GM23248 (cell line): Measurements from ENCODE around the gene GNAS. TPM values are rescaled to one million over a fixed set of nuclear protein-coding genes. Genes with fewer than 3 reads are reported as not detected.

Source experiments
- DNase-seq: peaks from one replicate; pipeline ENCODE4 v3.0.0-alpha.2; 2015
- H2AFZ ChIP-seq: fragments of 200-600 bp; sonication (generic); 2 replicates; pipeline ENCODE4 v1.6.1; 2016; ENCODE audit warnings: antibody characterized with exemption
- H3F3A ChIP-seq: fragments of 200-600 bp; sonication (generic); 2 replicates; pipeline ENCODE4 v1.6.1; 2016; ENCODE audit warnings: mild to moderate bottlenecking, antibody characterized with exemption, mixed run types; ENCODE audit not compliant: insufficient read depth
- H3K27ac ChIP-seq: fragments of 200-600 bp; sonication (generic); 2 replicates; pipeline ENCODE4 v1.5.1; 2016; ENCODE audit warnings: mild to moderate bottlenecking
- H3K27me3 ChIP-seq: fragments of 200-600 bp; sonication (generic); replicated peaks from 2 replicates; pipeline ENCODE4 v1.6.1; 2016; ENCODE audit warnings: mild to moderate bottlenecking; ENCODE audit not compliant: insufficient read depth
- H3K36me3 ChIP-seq: fragments of 200-600 bp; sonication (generic); 2 replicates; pipeline ENCODE4 v1.6.1; 2016; ENCODE audit warnings: low read depth, mild to moderate bottlenecking
- H3K4me1 ChIP-seq: fragments of 200-600 bp; sonication (generic); 2 replicates; pipeline ENCODE4 v1.6.1; 2016; ENCODE audit warnings: mild to moderate bottlenecking; ENCODE audit not compliant: insufficient read depth
- H3K4me2 ChIP-seq: fragments of 200-600 bp; sonication (generic); one replicate; pipeline ENCODE4 v1.6.1; 2016; ENCODE audit warnings: mild to moderate bottlenecking; ENCODE audit not compliant: unreplicated experiment
- H3K4me3 ChIP-seq: fragments of 200-600 bp; sonication (generic); 2 replicates; pipeline ENCODE4 v1.5.1; 2016; ENCODE audit warnings: mild to moderate bottlenecking
- H3K79me2 ChIP-seq: fragments of 200-600 bp; sonication (generic); 2 replicates; pipeline ENCODE4 v1.6.1; 2016; ENCODE audit warnings: mild to moderate bottlenecking; ENCODE audit not compliant: insufficient read depth
- H3K9ac ChIP-seq: fragments of 200-600 bp; sonication (generic); 2 replicates; pipeline ENCODE4 v1.6.1; 2016; ENCODE audit warnings: mild to moderate bottlenecking
- H3K9me2 ChIP-seq: fragments of 200-600 bp; sonication (generic); 2 replicates; pipeline ENCODE4 v1.6.1; 2016; ENCODE audit warnings: mixed run types, mild to moderate bottlenecking, moderate library complexity; ENCODE audit not compliant: insufficient read depth
- H3K9me3 ChIP-seq: fragments of 200-600 bp; sonication (generic); one replicate; pipeline ENCODE4 v1.6.1; 2017; ENCODE audit warnings: low read depth
- H4K20me1 ChIP-seq: fragments of 200-600 bp; sonication (generic); 2 replicates; pipeline ENCODE4 v1.6.0; 2016; ENCODE audit not compliant: insufficient read depth
- EZH2 ChIP-seq: fragments of 200-600 bp; sonication (generic); IDR thresholded peaks from 2 replicates; pipeline ENCODE4 v1.6.1; 2018; ENCODE audit warnings: antibody characterized with exemption, mild to moderate bottlenecking; ENCODE audit not compliant: insufficient read depth, poor library complexity, severe bottlenecking
- EZH2phosphoT487 ChIP-seq: fragments of 200-600 bp; sonication (generic); IDR thresholded peaks from 2 replicates; pipeline ENCODE4 v1.6.1; 2018; ENCODE audit warnings: antibody characterized with exemption, moderate library complexity, mild to moderate bottlenecking, low read depth; ENCODE audit not compliant: insufficient read depth
- WGBS, 2 experiments: methylation state at CpG; one replicate each; pipeline ENCODE4 v1.1.6; 2015 to 2017; ENCODE audit warnings: low lambda C conversion rate in 2 of 2, low coverage in 1 of 2; ENCODE audit errors: missing lambda C conversion rate in 2 of 2; 5-methylcytosine and 5-hydroxymethylcytosine counted together
- in situ Hi-C: fragments of 300-500 bp; cut with MboI; formaldehyde crosslinking; loops from 2 replicates; pipeline ENCODE4 v1.15.0; 2020
- polyA plus RNA-seq: library from polyadenylated mRNA; unstranded; fragments of >200 nt; fragmentation: Nextera tagmentation; extraction: Ambion mirVana; gene quantifications from 2 replicates; pipeline ENCODE4 v1.2.1, GENCODE V29; 2016
- total RNA-seq: library from RNA; depleted of rRNA; stranded (reverse); fragments of >200 nt; shearing (Covaris generic); gene quantifications from 2 replicates; pipeline ENCODE4 v1.2.3, GENCODE V29; 2014

Gene GNAS
- total and polyA plus RNA-seq, 2 experiments from 2014 or later: 421 to 904 TPM

GRCh38 chr20:58868795-58869194 lies 16.3 kb downstream of the GNAS start:
- 62 to 68% methylated on average over 14 of the region's 14 CpGs for whole genome bisulfite sequencing, 2 experiments
- Histone ChIP-seq H4K20me1 (no peaks in the 10 kb centered on the region), H3K9me3 (no peaks in the 10 kb centered on the region), H3K4me2 (no peak overlapping the region), H3K4me1 (peaks cover 10% of the 10 kb centered on the region), H3K9me2 (no peaks in the 10 kb centered on the region), H2AFZ (no peak overlapping the region), H3F3A (peaks cover 15% of the 10 kb centered on the region; the same call in 1 of the 2 replicates), H3K36me3 (no peaks in the 10 kb centered on the region), H3K4me3 (no peak overlapping the region), H3K9ac (no peak overlapping the region), H3K27ac (no peak overlapping the region), H3K27me3 (no peaks in the 10 kb centered on the region), H3K79me2 (no peaks in the 10 kb centered on the region)
- no peak for DNase-seq
- in situ Hi-C loops: loop anchor here (25.0 kb wide), 1 partner anchor 594 kb away; no protein-coding TSS in a partner anchor
- no peak for TF ChIP-seq EZH2
- TF ChIP-seq EZH2phosphoT487: no peak

- Histone ChIP-seq H3K9ac (no peak overlapping the region), H3K4me1 (peaks cover 10% of the 10 kb centered on the region), H3K9me3 (no peaks in the 10 kb centered on the region), H3F3A (peaks cover 15% of the 10 kb centered on the region; the same call in 1 of the 2 replicates), H3K4me3 (no peak overlapping the region), H3K79me2 (no peaks in the 10 kb centered on the region), H3K9me2 (no peaks in the 10 kb centered on the region), H4K20me1 (no peaks in the 10 kb centered on the region), H3K27ac (no peak overlapping the region), H3K36me3 (no peaks in the 10 kb centered on the region), H3K27me3 (no peaks in the 10 kb centered on the region), H3K4me2 (no peak overlapping the region), H2AFZ (no peak overlapping the region)
- in situ Hi-C loops: loop anchor here (10.0 to 25.0 kb wide), 2 partner anchors 345 to 593 kb away; no protein-coding TSS in a partner anchor
- TF ChIP-seq EZH2phosphoT487 (no peak), EZH2 (no peak)
- DNase-seq: no peak
- 65 to 68% methylated on average over 7 of the region's 7 CpGs for WGBS, 2 experiments
Measured at GRCh38 chr20:58869662-58870227, 17.2 kb downstream of the GNAS start.

GRCh38 chr20:58870293-58871014 lies 17.9 kb downstream of the GNAS start:
- TF ChIP-seq EZH2phosphoT487 (no peak), EZH2 (no peak)
- H3K27me3 ChIP-seq: no peaks in the 10 kb centered on the region
- in situ Hi-C loops: loop anchor here (10.0 to 25.0 kb wide), 2 partner anchors 344 to 592 kb away; no protein-coding TSS in a partner anchor
- DNase-seq: peak; percentile 71
- H2AFZ ChIP-seq: no peak overlapping the region
- no peak overlapping the region for H3K27ac ChIP-seq
- H3K9me2 ChIP-seq: no peaks in the 10 kb centered on the region
- no peaks in the 10 kb centered on the region for H3K36me3 ChIP-seq
- no peak overlapping the region for H3K4me2 ChIP-seq
- H3K4me3 ChIP-seq: no peak overlapping the region
- 45 to 55% methylated on average over 7 of the region's 7 CpGs for WGBS, 2 experiments
- H3K79me2 ChIP-seq: no peaks in the 10 kb centered on the region
- no peaks in the 10 kb centered on the region for H4K20me1 ChIP-seq
- no peaks in the 10 kb centered on the region for H3K9me3 ChIP-seq
- H3K4me1 ChIP-seq: peaks cover 10% of the 10 kb centered on the region
- peaks cover 15% of the 10 kb centered on the region; the same call in 1 of the 2 replicates for H3F3A ChIP-seq
- H3K9ac ChIP-seq: no peak overlapping the region

- DNase-seq: no peak
- in situ Hi-C loops: loop anchor here (10.0 to 25.0 kb wide), 2 partner anchors 343 to 591 kb away; no protein-coding TSS in a partner anchor
Measured at GRCh38 chr20:58871533-58872102, 19.1 kb downstream of the GNAS start.

More at GRCh38 chr20:58871533-58872102, 19.1 kb downstream of the GNAS start:
- H4K20me1 ChIP-seq: no peaks in the 10 kb centered on the region
- WGBS, 2 experiments: 81 to 84% methylated on average over 8 of the region's 8 CpGs
- H3K4me2 ChIP-seq: no peak overlapping the region
- H3K27me3 ChIP-seq: no peaks in the 10 kb centered on the region
- peaks cover 10% of the 10 kb centered on the region for H3K4me1 ChIP-seq
- no peak overlapping the region for H3K9ac ChIP-seq
- TF ChIP-seq EZH2: no peak
- no peak for TF ChIP-seq EZH2phosphoT487
- H3F3A ChIP-seq: peaks cover 9% of the 10 kb centered on the region; the same call in 1 of the 2 replicates
- no peaks in the 10 kb centered on the region for H3K79me2 ChIP-seq
- H2AFZ ChIP-seq: no peak overlapping the region
- H3K9me3 ChIP-seq: no peaks in the 10 kb centered on the region
- H3K36me3 ChIP-seq: no peaks in the 10 kb centered on the region
- H3K4me3 ChIP-seq: no peak overlapping the region
- H3K9me2 ChIP-seq: no peaks in the 10 kb centered on the region
- no peak overlapping the region for H3K27ac ChIP-seq
